WERI-Rb-1 (cell line): ENCODE results near the gene ADAMTSL2.

Source experiments
- DNase-seq: peaks from one replicate; pipeline ENCODE4 v3.0.0-alpha.2; 2020
- H3K27ac ChIP-seq: fragments of 250-450 bp; sonication (Bioruptor Pico); 2 replicates; pipeline ENCODE4 v1.5.1; 2020; ENCODE audit warnings: mild to moderate bottlenecking, moderate library complexity
- H3K27me3 ChIP-seq: fragments of 250-450 bp; sonication (Bioruptor Pico); 2 replicates; pipeline ENCODE4 v1.5.1; 2021; ENCODE audit warnings: mild to moderate bottlenecking, low read depth, moderate library complexity; ENCODE audit not compliant: insufficient read depth, severe bottlenecking
- H3K36me3 ChIP-seq: fragments of 250-450 bp; sonication (Bioruptor Pico); 2 replicates; pipeline ENCODE4 v1.5.1; 2020; ENCODE audit warnings: mild to moderate bottlenecking, moderate library complexity
- H3K4me3 ChIP-seq: 2 replicates; pipeline ENCODE4 v1.5.1; 2011; ENCODE audit warnings: low read depth, mild to moderate bottlenecking, control low read depth, low read length
- H3K9me3 ChIP-seq: fragments of 250-450 bp; sonication (Bioruptor Pico); 2 replicates; pipeline ENCODE4 v1.5.1; 2021; ENCODE audit warnings: mild to moderate bottlenecking, moderate library complexity; ENCODE audit not compliant: severe bottlenecking
- TF ChIP-seq, protein P1 (sequence below): IDR thresholded peaks from 2 replicates; pipeline ENCODE4 v1.5.1; 2011; ENCODE audit warnings: low read depth, mild to moderate bottlenecking, control low read depth, inconsistent platforms, low read length

ADAMTSL2 gene

DNA sequence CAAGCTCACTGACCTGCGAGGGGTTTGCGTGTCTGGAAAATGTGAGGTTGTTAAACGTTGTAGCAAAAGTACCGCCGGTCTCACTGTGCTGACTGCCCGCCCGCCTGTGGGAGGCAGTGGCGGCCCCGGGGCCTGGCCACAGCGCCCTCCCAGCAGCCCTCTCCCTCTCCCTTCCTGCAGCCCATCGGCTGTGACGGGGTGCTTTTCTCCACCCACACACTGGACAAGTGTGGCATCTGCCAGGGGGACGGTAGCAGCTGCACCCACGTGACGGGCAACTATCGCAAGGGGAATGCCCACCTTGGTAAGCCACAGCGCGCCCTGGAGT, 6.2 kb downstream of the ADAMTSL2 start:
- DNase-seq, result no peak
- Histone ChIP-seq H3K27me3 (no peaks in the 10 kb centered on the region), H3K9me3 (no peaks in the 10 kb centered on the region), H3K36me3 (no peaks in the 10 kb centered on the region), H3K4me3 (no peak overlapping the region), H3K27ac (no peak overlapping the region)
- TF ChIP-seq, protein P1, sequence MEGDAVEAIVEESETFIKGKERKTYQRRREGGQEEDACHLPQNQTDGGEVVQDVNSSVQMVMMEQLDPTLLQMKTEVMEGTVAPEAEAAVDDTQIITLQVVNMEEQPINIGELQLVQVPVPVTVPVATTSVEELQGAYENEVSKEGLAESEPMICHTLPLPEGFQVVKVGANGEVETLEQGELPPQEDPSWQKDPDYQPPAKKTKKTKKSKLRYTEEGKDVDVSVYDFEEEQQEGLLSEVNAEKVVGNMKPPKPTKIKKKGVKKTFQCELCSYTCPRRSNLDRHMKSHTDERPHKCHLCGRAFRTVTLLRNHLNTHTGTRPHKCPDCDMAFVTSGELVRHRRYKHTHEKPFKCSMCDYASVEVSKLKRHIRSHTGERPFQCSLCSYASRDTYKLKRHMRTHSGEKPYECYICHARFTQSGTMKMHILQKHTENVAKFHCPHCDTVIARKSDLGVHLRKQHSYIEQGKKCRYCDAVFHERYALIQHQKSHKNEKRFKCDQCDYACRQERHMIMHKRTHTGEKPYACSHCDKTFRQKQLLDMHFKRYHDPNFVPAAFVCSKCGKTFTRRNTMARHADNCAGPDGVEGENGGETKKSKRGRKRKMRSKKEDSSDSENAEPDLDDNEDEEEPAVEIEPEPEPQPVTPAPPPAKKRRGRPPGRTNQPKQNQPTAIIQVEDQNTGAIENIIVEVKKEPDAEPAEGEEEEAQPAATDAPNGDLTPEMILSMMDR, result no peak

DNA sequence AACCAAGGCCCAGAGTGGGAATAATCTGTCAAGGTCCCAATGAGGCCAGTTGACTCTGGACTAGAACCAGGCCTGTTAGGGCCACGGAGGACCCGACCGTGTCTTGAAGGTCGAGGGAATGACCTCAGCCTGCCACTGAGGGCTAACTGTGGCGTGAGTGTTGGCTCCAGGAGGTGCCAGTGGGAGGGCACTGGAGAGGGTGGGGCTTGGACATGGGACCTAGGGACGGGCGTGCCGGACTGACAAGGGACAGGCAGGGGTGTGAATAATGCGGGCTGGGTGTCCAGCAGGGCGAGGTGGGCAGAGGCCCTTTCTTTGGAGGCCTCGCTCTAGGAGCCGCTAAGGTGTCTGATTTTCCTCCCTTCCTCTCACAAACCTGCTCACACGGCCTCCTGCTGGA, 7.5 kb downstream of the ADAMTSL2 start:
- H3K36me3 ChIP-seq, result no peaks in the 10 kb centered on the region
- no peaks in the 10 kb centered on the region for H3K9me3 ChIP-seq
- TF ChIP-seq, protein P1, result no peak
- H3K27me3 ChIP-seq, result no peaks in the 10 kb centered on the region
- no peak overlapping the region for H3K27ac ChIP-seq
- H3K4me3 ChIP-seq, result no peak overlapping the region
- no peak for DNase-seq

DNA sequence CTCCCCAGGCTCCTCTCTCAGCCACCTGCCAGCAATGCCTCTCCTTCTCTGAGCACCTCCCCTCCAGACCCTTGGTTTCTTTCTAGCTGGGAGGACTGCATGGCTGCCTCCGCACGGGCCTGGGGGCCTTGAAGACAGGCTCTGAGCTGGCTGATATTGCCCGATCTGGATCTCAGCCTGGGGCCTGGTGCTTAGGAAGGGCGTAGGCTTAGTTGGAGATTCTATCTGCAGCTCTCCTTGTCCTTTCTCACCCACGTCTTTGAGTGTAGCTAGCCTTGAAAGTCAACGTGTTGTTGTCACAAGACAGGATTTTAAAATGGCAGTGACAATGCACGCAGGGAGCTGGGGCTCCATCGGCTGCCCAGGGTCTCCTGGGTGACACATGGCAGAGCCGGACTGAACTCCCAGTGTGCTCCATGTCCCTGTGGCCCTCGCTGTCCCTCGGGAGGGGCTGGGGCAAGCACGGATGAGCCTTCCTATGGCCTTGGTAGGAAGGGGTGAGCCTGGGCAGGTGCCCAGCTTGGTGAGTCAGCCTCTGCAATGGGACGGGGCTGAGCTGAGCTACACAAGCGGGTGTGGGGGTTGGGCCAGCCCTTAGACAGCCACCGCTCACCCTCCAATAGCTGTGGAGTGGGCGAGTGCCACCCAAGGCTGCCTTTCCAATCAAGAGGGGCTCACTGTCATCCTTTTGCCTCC, 9.4 kb downstream of the ADAMTSL2 start:
- Histone ChIP-seq H3K36me3 (no peaks in the 10 kb centered on the region), H3K27me3 (no peaks in the 10 kb centered on the region), H3K4me3 (no peak overlapping the region), H3K27ac (no peak overlapping the region), H3K9me3 (no peaks in the 10 kb centered on the region)
- DNase-seq, result no peak
- TF ChIP-seq, protein P1, result no peak

DNA sequence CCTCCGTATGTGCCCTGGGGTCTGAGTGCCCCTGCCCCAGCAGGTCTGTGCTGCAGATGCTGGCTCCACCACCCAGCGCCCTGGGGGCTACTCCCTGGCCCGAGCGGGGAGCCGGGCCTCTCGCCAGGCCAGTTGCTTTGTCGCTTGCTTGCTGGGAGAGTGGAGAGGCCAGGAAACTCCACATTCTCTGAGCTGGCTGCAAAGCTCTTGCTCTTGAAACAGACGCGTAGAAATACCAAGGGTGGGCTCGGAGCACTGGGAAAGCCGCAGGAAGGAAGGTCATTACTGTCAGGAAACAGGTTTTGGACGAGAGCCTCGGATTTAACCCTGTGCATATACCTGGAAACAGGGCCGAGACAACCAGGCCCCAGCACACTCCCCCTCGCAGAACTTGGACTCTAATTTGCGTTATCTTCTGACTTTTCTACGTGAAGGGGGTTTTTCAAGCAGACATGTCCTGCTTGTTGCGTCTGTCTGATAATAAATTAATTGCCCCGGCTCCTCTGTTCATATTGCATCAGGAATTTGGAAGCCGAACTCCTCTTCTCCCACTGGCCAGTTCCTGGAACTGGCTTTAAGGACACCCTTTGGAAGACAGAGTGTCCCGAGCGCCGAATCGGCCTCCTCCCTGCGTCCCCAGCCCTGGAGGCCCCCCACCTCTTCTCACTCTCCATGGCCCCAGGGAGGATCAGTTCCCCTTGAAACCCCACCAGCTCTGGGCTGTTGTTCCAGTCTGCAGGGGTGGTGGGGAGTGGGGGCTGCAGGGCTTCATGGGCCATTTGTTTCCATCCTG, 11.2 kb downstream of the ADAMTSL2 start:
- H3K4me3 ChIP-seq, result no peak overlapping the region
- no peak for DNase-seq
- no peaks in the 10 kb centered on the region for H3K36me3 ChIP-seq
- H3K27me3 ChIP-seq, result no peaks in the 10 kb centered on the region
- TF ChIP-seq, protein P1, result no peak
- no peaks in the 10 kb centered on the region for H3K9me3 ChIP-seq
- no peak overlapping the region for H3K27ac ChIP-seq

DNA sequence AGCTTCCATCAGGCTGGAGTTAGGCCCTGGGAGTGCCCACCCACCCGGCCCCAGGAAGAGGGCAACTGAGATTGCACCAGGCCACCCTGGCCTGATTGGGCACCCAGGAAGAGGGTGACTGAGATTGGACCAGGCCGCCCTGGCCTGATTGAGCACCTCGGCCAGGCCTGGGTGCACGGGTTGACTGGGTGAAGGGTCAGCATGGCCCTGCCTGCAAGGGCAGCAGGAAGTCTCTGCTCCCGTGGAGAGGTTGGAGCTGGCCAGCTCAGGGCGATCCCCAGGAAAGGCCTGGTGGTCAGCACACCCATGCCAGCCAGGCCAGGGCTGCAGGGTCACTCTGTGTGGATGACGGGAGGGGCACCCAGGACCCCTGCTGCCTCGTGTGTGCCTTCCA, 11.8 kb downstream of the ADAMTSL2 start:
- no peak for DNase-seq
- Histone ChIP-seq H3K27ac (no peak overlapping the region), H3K9me3 (no peaks in the 10 kb centered on the region), H3K27me3 (no peaks in the 10 kb centered on the region), H3K36me3 (no peaks in the 10 kb centered on the region), H3K4me3 (no peak overlapping the region)
- TF ChIP-seq, protein P1, result no peak

DNA sequence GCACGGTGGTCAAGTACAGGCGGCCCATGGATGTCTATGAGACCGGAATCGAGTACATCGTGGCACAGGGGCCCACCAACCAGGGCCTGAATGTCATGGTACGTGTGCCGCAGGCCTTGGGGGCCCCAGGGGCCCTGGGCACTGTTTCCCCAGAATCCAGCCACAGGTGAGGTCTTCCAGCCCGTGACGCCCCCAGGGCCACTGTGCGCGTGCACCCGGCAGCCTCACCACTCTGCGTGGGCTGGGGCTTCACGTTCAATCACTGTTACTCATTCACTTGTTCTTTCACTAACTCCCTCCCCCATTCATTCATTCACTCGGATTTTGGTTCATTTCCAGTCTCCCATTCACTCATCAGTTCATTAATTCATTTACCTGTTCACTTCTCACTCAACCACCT, 12.6 kb downstream of the ADAMTSL2 start:
- TF ChIP-seq, protein P1, result no peak
- no peaks in the 10 kb centered on the region for H3K9me3 ChIP-seq
- H3K27me3 ChIP-seq, result no peaks in the 10 kb centered on the region
- H3K36me3 ChIP-seq, result no peaks in the 10 kb centered on the region
- H3K27ac ChIP-seq, result no peak overlapping the region
- no peak overlapping the region for H3K4me3 ChIP-seq
- DNase-seq, result no peak
